GM21723 (cell line): ENCODE data around the gene PMCH.
A peak's percentile ranks its signal among the peaks of the same experiment; 100 is the strongest.
"Not testable (repeated sequence)": the region's sequence is repeated elsewhere in the genome, so short reads cannot be mapped to it uniquely, and the experiment has no call there.

Experiments
- ATAC-seq: cut with Tn5 transposase; IDR thresholded peaks from one replicate; pipeline ENCODE4 v1.9.1; 2021; ENCODE audit warnings: mild to moderate bottlenecking, moderate library complexity; ENCODE audit not compliant: unreplicated experiment

The PMCH gene, protein sequence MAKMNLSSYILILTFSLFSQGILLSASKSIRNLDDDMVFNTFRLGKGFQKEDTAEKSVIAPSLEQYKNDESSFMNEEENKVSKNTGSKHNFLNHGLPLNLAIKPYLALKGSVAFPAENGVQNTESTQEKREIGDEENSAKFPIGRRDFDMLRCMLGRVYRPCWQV

GRCh38 chr12:102197789-102198188, at the start of gene PMCH:
TSS of gene PMCH (minus strand) at chr12:102197833. CDS start at chr12:102197770, 63 bp downstream.
- peak; percentile 97 for ATAC-seq

DNA sequence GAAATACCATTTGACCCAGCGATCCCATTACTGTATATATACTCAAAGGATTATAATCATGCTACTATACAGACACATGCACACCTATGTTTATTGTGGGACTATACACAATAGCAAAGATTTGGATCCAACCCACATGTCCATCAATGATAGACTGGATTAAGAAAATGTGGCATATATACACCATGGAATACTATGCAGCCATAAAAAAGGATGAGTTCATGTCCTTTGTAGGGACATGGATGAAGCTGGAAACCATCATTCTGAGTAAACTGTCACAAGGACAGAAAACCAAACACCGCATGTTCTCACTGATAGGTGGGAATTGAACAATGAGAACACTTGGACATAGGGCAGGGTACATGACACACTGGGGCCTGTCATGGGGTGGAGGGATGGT, 43.2 kb upstream of the PMCH start:
- not testable (repeated sequence) for ATAC-seq

DNA sequence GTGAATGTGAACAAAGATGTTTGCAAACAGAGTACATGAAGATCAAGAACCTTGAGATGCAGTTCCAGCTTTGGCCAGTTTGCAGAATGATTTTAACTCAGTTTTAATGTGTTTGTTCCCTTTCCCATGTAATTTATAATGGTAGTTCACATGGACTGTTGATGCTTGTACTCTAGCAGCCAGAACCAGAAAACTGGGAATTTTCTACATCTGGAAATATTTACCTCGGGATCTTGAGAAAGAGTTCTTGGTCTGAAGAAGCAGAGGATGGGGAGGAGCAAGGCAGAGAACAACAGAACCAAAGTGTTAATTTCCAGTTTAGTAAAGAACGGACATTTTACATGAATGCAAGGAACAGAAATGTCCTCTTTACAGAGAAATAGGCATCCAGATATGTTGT, 37.0 kb upstream of the PMCH start:
- no peak for ATAC-seq

GRCh38 chr12:102232446-102232845, 34.8 kb upstream of the PMCH start:
- no peak for ATAC-seq

DNA sequence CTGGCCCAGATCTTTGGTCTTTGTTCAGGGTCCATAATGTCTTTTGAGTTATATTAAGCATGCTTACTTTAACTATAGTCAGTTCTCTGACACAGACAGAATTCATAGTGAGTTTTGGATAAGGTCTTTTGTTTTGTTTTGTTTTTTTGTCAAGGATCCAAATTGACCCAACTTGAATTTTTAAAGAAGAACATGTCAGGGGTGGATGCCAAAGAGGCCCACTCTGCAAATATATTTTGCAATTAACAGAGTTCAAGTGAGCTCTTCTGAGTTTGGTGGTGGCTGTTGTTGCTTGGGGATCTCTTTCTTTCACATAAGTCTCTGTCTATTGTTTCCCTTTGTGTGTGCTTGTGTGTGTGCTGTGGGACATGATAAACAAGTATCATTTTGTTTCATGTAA, 34.4 kb upstream of the PMCH start:
- ATAC-seq, result no peak

DNA sequence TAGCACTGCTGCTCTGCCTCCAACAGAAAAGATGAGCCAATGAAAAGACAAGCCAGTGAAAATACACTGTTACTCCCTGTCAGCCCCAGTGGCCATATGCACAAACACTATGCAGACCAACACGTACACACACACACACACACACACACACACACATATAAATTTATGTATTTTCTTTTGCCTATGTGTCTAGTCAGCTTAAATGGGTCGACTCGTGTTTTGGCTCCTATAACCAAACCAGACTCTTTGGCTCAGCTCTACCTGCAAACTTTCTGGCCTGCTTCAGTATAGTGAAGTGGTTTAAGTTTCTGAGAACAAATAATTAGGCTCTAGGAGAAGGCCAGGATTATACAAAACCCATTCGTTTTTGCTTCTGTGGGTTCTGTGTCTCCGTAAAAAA, 30.3 kb upstream of the PMCH start:
- ATAC-seq, result no peak

- ATAC-seq, result no peak
Observed at GRCh38 chr12:102220736-102221135, 23.1 kb upstream of the PMCH start.

DNA sequence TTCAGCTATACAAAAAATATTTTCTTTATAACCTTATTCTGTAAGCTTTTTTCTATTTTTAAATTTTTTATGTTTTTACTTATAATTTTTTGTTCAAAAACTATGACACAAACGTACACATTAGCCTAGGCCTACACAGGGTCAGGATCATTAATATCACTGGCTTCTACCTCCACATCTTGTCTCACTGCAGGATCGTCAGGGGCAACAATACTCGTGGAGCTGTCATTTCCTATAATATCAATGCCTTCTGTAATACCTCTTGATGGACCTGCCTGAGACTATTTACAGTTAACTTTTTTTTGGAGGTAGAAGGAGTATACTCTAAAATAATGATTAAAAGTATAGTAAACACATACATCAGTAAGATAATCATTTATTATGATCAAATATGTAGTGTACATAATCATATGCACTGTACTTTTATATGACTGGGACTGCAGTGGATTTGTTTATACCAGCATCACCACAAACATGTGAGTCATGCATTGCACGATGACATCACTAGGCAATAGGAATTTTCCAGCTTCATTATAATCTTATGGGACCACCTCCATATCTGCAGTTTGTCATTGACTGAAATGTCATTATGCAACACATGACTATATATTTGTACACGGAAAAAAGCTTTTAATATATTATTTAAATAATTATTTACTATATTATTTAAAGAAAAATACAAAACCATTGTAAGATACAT, 18.5 kb upstream of the PMCH start:
- ATAC-seq, result no peak

GRCh38 chr12:102204025-102204424, 6.4 kb upstream of the PMCH start:
- no peak for ATAC-seq

DNA sequence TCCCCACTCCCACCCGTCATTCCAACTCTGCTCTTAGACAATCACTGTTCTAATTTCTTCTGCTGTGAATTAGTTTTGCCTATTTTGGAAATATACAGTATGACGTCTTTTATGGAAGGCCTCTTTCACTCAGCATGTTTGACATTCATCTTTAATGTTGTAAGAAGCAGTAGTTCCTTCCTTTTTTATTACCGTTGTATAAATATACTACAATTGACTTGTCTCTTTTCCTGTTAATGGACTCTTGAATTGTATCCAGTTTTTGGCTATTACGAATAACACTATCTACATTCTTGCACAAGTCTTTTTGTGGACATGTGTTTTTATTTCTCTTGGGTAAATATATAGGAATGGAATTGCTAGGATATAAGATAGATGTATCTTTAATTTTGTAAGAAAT, 4.9 kb upstream of the PMCH start:
- no peak for ATAC-seq

DNA sequence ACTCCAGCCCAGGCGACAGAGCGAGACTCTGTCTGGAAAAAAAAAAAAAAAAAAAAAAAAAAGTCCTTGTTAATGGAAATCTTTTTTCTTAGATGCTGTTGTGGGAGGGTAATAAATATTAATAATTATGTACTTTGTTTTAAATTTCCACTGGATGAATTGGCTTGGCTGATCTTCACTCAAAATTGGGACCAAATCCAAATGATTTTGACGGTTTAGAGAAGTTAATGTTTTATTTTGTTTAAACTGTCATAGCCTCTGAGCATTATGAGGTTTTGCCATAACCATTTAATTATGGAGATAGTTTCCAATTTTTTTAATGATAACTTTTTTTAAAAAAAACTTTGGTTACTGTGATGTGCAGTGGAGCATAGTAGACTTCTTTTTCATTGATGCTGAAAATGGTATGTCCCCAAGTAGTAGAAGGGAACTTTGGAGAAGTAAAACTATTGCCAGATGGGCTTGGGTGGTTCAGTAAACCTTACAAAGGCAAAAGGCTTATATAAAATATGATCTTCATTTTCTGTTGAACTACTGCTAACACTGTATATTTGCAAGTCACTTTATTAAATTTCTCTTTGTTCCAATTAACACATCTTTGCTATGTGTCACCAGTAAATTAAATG, 3.9 kb upstream of the PMCH start:
- no peak for ATAC-seq

- no peak for ATAC-seq
Observed at GRCh38 chr12:102195826-102196225, 1.8 kb downstream of the PMCH start.

DNA sequence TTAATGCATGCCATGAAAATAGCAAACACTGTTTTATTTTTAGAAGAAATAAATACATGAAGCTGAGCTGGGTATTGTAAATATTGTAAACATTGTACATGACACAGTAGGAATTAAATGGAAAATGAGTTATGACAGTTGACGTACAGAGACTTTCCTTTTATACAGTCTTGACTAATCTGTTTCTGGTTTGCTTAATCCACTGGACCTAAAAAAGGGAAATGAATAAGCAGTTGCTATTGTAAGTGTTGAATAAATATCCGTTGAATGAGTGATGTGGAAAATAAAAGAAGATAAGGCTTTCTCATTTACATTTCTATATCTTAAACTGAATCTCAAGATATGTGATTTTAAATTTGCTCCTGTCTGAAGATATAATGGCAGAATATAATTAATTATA, 15.0 kb downstream of the PMCH start:
- no peak for ATAC-seq

- no peak for ATAC-seq
Observed at GRCh38 chr12:102174761-102175160, 22.9 kb downstream of the PMCH start.

DNA sequence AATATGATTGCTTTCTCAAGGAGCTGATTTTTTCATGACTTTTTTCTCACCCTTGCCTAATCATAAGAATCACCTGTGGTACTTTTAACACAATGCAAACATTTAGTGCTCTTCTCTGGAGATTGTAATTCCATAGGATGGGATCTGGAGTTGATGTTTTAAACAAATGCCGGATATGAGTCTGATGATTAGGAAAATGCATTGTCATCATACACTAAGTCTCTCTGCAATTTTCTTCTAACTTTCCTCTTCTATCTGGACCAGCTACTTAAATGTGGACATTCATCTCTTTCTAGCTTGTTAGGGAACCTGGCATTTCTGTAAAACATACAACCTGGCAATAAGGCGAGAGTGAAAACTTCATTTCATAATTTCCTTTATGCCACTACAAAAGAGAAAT, 23.5 kb downstream of the PMCH start:
- no peak for ATAC-seq

- ATAC-seq, result no peak
Observed at GRCh38 chr12:102172436-102172835, 25.2 kb downstream of the PMCH start.

DNA sequence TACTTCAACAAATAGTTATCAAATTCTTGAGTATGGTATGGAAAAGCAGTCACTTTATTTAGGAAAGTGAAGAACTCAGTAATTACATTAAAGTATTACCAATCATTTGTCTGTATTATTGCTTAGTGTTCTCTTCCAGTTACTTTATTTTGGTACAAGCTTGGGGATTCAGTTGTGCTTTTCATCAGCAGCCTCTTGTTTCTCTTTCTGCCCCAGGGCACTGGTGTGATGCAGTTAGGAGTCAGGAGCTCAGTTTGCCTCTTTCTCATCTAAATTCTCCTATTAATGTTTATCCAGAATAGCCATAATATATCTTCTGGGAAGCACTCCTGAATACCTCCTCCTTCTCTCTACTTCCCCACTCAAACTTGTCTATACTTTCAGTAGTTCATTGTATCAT, 25.7 kb downstream of the PMCH start:
- ATAC-seq, result no peak

DNA sequence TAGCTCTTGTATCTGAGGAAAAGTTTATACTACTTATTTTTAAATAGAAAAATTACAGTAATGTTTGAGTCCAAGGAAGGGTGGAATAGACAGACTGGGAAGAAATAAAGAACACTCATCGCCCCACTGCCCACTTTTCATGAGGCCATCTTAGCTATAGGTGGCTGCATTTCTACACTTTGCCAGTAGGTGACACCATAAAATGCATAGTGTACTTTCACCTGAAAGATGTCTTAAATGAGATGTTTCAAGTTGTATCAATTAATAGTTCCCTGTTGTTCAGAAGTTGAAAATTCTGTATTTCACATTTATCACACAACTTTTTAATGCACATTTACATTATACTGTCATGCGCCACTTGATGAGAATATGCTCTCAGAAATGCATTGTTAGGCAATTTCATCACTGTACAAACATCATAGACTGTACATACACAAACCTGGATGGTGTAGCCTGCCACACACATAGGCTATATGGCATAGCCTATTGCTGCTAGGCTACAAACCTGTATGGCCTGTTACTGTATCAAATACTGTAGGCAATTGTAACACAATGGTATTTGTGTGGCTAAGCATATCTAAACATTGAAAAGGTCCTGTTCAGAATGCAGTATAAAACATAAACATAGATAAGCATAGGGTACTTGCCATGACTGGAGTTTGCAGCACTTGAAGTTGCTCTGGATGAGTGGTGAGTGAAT, 27.6 kb downstream of the PMCH start:
- ATAC-seq, result no peak

DNA sequence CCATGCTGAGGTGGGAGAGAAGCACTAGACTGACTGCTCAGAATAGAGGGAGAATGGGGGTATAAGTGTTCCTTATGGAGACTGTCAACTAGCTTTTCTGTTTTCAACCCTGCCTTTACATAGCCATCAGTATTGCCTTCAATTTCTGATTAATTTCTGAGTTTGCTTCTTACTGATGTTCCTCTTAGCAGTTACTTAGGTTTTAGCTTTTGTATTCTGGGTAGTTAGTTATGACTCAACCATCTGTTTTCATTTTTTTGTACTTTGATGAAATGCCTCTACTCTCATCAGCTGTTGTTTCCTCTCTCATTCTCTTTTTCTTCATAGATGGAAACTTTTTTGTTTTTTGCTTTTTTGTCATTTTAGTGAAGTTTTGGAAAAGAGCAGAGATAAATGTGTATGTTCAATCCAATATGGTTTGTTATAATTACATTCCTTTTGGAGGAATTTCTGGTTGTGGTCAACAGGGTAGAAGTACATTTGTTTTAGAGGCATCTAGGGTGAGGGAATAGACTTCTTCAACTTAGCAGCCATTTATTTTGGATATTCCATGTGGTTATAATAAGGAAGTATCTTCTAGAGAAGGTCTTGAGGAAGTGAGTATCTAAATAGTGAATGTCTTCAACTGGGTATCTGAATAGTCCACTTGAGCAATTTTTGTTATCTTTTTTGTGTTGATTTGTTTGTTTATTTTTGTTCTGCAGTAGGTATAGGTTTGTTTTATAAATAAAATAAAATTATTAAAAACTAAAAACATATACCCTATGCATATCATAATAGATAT, 29.6 kb downstream of the PMCH start:
- ATAC-seq, result peak; percentile 73

GRCh38 chr12:102163383-102163782, 34.2 kb downstream of the PMCH start:
- no peak for ATAC-seq

DNA sequence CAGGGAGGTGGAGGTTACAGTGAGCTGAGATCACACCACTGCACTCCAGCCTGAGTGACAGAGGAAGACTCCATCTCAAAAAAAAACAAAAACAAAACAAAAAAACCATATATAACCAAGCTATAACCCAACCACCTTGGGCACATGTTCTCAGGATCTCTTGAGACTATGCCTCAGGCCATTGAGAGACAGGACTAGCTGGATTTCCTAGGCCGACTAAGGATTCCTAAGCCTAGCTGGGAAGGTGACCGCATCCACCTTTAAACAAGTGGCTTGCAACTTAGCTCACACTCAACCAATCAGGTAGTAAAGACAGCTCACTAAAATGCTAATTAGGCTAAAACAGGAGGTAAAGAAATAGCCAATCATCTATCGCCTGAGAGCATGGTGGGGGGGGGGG, 42.4 kb downstream of the PMCH start:
- not testable (repeated sequence) for ATAC-seq
